GM19328 (cell line): ENCODE results near the gene SCLT1.
"Not testable (repeated sequence)": the region's sequence is repeated elsewhere in the genome, so short reads cannot be mapped to it uniquely, and the experiment has no call there.

Experiments used
- ATAC-seq: cut with Tn5 transposase; IDR thresholded peaks from one replicate; pipeline ENCODE4 v1.9.1; 2021; ENCODE audit warnings: mild to moderate bottlenecking, moderate library complexity; ENCODE audit not compliant: unreplicated experiment

Gene SCLT1

DNA sequence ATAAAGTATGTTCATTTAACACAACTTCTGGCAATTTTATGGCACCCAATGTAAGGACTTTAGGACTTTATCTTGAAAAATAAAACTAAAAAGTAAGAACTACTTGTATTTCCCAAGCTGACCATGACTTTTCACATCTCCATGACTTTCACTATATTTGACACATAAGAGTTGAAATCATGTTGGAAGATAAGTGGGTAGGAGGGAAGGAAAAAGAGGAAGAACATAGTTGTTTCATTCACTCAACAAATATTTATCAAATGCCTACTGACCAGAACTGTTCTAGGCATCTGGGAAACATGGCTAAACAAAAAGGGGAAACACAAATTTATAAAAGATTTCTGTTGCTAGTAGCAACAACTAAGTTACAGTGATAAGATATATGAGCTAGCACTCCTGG, 16.0 kb downstream of the SCLT1 start:
- ATAC-seq: no peak

DNA sequence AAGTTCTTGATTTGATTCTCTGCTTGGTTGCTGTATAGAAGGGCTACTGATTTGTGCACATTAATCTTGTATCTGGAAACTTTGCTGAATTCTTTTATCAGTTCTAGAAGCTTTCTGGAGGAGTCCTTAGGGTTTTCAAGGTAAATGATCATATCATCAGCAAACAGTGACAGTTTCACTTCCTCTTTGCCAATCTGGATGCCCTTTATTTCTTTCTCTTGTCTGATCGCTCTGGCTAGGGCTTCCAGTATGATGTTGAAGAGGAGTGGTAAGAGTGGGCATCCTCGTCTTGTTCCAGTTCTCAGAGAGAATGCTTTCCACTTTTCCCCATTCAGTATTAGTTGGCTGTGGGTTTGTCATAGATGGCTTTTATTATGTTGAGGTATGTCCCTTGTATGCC, 23.8 kb downstream of the SCLT1 start:
- ATAC-seq: not testable (repeated sequence)

DNA sequence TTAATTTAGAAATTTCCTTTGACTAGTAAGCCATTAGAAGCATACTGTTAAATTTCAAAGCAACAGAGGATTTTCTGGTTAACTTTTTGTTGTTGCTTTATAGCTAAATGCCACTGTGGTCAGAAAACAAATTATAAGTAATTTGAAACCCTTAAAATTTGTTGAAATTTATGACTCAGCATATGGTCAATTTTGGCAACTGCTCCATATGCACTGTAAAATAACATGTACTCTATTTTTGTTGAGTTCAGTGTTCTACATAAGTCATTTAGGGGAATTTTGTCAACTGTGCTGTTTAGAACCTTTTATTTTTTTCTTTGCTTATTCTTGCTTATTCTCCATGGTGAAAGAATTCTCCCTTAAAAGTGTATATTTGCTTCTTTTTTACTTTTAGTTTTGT, 28.6 kb downstream of the SCLT1 start:
- ATAC-seq: no peak

DNA sequence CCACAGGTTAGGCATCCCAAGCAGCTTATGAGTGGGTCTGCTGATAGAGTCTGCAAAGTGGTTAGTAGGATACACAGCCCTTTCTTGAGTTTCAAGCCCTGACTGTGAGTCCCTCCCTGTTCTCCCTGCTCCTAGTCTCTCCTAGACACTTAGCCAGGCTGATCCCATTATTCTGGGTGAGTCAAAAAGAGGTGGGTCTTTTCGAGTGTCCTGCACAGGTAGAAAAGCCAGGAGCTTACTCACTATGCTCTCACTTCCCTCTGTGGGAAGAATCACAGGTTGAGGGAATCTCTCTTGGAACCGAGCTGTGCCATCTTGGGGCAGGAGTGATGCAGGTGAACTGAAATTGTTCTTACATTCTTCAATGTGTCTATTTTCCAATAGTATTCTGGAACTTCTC, 29.7 kb downstream of the SCLT1 start:
- no peak for ATAC-seq

DNA sequence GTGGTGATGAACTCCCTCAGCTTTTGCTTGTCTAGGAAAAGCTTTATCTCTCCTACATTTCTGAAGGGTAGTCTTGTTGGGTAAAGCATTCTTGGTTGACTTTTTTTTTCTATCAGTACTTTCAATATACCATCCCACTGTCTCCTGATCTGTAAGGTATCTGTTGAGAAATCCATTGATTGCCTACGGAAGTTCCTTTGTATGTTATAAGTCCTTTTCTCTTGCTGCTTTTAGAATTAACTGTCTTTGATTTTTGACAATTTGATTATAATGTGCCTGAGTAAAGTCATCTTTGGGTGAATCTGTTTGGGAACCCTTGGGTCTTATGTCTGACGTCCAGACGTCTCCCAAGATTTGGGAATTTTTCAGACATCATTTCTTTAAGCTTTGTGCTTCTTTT, 30.8 kb downstream of the SCLT1 start:
- no peak for ATAC-seq

DNA sequence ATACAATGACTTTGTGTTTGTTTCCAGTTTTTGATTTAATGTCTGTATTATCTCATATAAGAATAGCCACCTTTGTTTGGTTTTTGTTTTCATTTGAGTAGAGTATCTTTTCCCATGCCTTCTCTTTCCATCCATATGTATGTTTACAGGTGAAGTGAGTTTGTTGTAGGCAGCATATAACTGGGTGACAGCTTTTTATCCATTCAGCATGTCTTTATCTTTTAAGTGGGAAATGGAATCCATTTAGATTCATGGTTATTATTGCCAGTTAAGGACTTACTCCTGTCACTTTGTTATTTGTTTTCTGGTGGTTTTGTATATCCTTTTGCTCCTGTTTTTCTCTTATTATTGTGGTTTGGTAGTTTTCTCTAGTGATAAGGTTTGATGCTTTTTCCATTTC, 34.3 kb downstream of the SCLT1 start:
- ATAC-seq: no peak

DNA sequence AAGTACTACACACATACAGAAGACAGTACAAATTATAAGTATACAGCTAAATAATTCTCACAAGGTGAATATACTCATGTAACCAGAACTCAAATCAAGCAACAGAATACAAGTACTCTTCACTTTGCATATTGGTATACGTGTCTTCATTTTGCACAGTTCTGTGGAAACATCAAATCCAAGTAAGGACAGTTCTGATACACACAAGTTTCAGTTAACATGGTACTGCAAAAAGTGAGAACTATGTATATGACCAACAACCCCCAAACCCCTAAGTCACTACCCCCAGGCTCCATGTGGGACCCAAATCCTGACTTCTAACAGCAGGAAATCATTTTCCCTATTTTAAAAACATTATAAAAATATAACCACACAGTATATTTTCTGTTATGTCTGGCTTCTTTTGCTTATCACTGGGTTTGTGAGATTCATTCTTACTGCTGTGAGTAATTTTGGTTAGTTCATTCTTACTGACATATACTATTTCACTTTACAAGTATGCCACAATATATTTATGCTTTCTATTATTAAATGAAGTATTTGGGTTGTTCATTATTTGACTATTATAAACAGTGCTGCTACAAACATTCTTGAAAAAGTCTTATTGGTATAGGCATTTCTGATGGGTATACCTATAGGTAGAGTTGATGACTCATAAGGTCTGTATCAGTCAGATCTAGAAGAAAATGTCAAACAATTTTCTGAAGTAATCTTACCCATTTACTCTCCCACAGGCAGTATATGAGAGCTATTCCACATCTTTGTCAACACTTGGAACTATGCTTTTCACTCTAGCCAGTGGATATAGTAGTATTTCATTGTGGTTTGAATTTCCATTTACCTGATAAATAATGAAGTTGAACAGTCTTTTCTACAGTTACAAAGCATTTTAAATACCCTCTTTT, 47.0 kb downstream of the SCLT1 start:
- no peak for ATAC-seq

DNA sequence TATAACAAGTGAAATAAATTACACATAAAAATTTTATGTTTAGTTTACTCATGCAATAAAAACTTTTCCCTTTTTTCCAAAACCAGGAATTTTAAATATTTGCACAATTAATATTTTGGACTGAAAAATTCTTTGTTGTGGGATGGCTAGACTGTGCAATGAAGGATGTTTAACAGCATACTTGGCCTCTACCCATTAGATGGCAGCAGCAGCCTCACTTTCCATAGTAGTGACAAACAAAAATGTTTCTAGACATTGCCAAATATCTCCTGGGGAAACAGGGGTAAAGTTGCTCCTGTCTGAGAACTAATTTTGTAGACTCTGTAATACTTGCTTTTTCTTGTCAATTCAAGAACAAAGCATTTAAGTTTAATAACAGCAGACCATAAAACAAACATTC, 49.8 kb downstream of the SCLT1 start:
- ATAC-seq: no peak

DNA sequence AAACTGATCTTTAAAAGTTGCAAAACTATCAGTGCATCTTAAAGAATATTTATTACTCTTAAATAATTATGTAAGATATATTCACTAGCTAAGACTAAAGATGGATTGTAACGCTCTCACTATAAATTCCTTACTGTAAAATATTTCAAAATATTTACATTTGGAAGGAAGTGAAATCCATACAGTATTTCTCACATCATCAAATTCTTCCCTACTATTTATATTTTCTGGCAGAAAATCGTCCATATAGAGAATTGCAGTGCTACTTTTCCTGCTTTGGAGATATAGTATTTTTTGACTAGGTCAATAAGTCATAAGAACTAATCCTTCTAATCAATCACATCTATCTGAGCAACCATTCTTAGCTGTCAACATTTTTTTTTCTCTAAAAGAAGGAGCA, 52.9 kb downstream of the SCLT1 start:
- ATAC-seq: no peak

DNA sequence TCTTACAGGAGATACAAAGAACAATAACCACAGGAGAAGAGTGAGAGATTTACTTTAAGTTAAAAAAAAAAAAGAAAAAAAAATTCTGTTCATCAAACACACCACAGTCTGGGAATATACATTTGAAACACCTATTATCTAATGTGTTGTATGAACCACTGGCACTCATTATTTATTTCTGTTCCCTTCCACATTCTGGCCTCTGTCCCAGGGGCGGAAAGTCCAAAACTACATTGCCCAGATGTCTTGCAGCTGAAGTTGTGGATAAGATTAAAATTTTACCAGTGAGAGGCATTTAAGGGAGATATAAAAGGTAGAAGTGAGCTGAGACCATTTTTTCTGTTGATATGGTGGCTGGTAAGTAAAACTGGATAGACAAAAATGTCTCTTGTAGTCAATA, 56.2 kb downstream of the SCLT1 start:
- no peak for ATAC-seq

DNA sequence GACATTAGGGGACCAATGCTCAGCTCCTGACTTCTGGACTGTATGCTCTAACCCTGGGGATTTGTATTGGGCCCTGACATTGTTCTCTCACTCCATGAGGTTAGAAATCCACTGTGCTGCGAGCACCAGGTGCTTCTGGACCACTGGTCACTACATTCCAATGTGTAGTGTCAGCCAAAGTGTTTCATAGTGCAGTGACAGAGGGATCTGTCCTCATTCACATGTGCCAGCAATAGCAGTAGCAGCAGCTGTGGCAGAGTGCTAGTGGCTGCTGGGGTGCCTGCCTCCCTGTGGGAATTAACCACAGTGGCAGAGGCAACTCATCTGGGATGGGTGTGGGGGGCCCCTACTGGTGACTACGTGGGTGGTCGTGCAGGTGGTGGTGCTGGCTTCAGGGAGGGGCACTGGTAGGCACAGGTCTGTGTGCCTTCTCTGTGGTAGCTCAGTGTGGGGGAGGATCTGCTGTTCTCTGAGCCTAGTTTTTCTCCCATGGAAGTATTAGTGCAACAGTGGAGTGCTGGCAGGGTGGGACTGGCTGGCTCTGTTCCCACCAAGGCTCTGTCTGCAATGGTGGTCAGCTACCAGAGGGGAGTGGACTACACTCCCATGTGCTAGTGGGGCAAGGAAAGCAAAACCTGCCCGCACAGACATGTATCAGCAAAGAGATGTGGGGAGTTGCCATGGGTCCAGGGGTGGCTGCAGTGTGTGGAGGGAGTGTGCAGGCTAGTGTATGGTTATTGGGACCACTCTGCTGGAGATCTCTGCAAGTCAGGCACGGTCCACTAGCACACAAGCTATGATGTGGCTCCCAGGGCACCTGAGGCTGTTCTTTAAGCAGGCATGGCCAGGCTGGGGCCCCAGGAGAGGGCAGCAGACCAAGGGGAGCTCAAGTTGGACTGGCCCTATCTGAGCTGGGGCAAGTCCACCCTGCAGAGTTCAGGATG, 78.5 kb downstream of the SCLT1 start:
- no peak for ATAC-seq

DNA sequence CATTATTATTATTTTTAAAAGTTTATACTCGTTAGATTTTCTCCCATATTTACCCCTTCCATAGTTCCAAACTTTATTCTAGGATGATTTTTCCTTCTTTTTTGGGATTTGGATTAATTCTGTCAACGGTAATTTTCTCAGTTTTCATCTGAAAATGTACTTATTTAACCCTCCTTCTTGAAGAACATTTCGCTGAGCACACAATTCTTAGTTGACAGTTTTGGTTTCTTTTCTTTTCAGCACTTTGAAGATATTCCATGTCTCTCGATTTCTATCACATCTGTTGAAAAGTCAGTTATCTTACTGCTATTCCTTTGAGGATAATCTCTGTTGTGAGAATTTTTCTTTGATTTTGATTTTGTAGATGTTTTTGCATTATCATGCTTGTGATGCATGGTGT, 85.2 kb downstream of the SCLT1 start:
- no peak for ATAC-seq

DNA sequence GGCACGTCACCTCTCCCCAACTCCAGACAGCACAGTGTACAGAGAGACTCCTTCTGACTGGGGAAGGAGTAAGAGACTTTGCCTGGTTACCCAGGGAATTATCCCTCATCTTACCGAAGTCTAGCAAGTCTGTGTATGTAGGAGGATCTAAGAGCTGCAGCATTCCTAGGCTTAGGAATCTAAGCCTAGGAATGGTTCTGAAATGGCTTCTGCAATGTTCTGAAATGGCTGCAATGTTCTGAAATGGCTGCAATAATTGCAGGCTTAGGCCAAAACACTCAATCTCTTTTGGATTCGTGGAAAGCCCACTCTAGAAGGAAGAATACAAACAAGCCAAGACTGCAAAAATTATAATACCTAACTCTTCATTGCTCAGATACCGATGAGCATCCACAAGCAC, 106.4 kb downstream of the SCLT1 start:
- no peak for ATAC-seq

DNA sequence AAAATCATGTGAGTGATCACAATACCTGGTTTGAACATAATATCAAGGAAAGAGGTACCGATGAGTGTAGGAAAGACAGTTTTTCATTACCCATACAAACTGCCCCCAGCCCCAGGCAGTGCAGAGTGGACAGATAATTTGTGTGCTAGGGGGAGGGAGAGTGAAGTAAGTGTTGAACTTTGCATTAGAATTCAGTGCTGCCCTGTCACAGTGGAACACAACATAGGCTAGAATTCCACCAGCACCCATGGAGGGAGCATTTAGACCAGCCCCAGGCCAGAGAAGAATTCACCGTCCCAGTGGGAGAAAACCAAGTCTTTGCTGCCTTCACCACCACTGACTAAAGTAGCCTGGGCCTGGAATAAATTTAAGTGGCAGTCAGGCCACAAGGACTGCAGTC, 107.3 kb downstream of the SCLT1 start:
- ATAC-seq: no peak

DNA sequence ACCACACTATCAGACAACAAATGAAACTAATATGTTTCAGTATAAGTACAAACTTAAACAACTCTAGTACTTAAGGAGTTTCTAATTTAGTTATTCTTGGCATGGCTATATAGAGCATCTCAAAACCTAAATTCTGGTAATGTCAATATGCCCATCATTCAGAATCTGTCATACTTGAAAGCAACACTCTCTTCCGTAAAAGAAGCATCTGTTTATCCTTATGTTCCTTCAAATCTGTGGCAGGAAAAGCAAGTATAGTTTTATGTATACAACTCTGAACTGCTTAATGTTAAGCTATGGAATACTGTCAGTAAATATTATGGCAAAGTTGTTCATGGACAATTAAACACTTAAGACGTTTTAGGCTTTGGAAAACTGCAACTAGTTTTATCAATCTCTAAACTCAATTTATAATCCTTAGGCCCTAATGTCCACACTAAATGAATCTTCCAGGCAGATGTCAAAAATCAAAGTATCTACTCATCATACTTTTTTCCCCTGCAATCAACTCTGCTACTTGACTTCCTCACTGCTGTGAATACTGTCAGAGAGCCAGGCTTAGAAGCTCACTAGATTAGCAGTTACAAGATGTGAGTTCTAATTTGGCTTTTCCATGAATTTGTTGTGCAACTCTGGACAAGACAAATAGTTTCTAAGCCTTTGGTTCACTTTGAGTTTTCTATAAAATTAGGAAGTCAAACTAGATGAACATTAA, 109.4 kb downstream of the SCLT1 start:
- no peak for ATAC-seq

DNA sequence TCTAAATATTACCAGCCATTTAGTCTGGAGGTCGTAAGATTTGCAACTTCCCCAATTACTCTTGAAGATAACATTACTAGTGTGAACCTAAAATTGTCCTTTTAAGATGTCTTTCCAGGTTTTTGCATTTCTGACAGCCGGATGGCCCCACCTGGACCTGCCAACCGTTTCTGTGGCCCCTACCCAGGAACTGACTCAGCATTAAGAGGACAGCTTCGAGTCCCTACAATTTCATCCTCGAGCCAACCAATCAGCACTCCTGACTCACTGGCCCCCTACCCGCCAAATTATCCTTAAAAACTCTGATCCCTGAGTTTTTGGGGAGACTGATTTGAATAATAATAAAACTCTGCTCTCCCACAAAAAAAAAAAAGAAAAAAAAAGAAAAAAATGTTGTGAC, 112.0 kb downstream of the SCLT1 start:
- no peak for ATAC-seq

DNA sequence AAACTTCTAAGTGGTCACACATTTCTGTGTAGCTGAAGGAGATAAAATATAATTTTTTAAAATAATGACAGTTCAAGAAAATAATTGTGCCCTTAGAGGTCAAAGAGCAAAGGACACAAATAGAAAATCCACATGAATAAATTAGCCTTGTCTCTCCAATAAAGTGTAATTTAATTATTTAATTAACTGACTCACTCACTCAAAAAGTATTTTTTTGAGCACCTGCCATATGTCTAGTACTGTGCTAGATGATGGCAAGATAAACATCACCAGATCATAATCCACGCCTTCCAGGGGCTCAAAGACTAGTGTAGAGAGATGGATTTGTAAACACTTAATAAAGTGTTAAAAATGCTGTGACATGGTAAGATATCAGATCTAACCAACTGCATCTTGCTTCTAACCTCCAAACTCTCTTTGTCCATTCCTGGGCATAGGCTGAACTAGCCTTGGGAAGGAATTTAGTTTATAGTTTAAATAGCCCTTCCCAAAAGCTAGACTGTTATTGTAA, 112.5 kb downstream of the SCLT1 start:
- no peak for ATAC-seq

DNA sequence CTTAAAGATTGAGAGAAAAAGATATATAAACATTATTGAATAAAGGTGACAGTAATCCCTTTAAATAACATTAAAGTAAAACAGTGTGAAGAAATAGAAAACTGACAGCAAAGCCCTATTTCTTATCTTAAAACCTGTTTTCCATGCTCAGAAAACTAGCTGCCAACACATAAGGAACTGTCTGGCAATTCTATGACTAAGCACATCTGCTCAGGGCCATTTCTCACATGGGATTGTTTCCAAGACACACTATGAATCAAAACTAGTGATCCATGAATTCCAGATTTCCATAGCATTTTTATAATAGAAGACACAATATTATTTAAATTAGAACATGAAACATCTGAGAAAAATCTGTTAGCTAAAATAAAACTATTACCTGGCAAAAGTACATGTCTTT, 113.4 kb downstream of the SCLT1 start:
- no peak for ATAC-seq

DNA sequence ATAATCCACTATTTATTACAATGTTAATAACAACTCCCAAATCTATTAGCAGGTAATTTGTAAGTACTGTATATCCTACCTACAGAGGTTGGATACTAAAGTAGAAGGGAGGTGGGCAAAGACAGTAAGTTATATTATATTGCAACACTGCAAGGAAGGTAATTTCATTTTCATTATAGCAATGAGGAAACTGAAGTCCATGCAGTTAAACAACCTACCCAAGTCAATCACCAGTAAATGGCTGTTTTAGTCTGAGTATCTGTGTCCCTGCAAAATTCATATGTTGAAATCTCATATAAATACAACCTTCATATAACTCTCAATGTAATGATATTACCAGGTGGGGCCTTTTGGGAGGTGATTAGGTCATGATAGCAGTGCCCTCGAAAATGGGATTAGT, 114.4 kb downstream of the SCLT1 start:
- ATAC-seq: no peak

DNA sequence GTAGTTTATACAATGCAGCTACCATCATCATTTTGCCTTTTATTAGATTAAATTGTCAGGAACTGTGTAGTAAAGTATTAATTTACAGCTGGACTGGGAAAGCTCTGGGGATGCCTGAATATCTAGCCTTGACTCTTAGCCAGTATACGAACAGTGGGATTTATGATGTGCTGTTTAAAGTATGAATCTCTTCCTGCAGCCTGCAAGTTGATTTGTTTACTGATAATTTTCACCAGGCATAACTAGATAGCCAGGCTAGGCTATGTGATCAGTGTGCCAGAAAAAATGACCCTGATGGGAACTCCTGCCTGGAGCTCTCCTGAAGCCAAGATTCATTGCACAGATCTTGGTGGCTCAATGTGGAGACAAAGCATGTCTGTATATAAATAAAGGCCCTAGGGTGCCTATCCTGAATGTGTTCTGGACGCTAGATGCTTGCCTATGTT, 119.2 kb downstream of the SCLT1 start:
- no peak for ATAC-seq

DNA sequence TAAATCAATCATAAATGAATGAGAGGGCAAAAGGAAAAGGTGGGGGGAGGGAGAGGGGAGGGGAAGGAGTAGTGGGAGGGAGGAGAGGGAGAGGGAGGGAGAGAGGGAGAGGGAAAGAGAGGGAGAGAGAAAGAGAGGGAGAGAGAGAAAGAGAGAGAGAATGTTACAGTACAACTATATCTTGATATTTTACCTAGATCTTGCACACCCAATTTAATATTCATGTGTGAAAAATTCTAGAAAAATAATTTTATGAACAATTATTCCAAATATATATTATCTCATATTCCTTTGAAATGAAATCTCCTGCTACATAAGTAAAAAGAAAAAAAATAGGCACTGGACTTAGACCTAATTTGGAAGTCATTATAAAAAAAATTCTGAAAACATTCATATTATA, 120.0 kb downstream of the SCLT1 start:
- no peak for ATAC-seq
